HG02840 (cell line): ENCODE measurements around the gene GCSH.
A peak's percentile ranks its signal among the peaks of the same experiment; 100 is the strongest.

Source experiments
- ATAC-seq: cut with Tn5 transposase; IDR thresholded peaks from one replicate; pipeline ENCODE4 v1.9.1; 2021; ENCODE audit warnings: mild to moderate bottlenecking, moderate library complexity, moderate number of reproducible peaks; ENCODE audit not compliant: unreplicated experiment, low FRiP score

The GCSH gene

GRCh38 chr16:81106826-81107503 lies 10.8 kb upstream of the GCSH start:
- no peak for ATAC-seq

GRCh38 chr16:81105946-81106345 lies 9.8 kb upstream of the GCSH start:
- no peak for ATAC-seq

DNA sequence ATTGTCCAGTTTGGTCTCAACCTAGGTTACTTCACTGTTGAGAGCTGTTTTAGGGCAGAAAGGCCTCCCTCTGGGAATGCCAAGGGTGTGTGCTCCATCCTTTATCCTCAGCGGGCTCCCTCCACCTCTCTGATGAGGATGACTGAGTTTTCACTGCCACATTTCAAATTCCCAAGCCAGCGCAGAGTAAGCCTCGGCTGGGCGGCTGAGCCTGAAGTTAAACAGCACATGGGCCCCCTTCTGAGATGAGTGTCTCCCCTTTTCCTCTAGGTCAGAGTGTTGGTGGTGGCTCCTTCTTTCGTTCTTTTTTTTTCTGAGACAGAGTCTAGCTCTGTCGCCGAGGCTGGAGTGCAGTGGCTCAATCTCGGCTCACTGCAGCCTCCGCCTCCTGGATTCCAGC lies 5.5 kb upstream of the GCSH start:
- no peak for ATAC-seq

GRCh38 chr16:81099958-81100357 lies 3.8 kb upstream of the GCSH start:
- ATAC-seq: no peak

DNA sequence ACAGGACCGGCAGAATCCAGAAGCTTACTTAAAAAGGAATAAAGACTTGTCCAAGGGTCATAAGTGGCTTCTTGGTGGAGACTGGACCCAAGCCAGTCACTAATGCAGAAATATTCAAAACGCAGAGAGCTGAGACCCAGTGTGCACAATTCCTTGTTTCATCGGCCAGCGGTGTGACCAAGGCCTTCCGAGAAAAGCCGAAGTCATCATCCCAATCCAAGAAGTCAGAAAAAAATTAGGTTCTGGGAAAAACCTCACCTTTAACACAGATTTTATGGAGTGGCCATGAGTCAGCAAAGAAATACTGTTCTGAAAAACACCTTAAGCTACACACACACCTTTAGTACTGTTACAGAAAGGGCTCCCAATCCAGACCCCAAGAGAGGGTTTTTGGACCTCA lies 1.0 kb upstream of the GCSH start:
- ATAC-seq: no peak

GRCh38 chr16:81096715-81097208 lies 567 bp upstream of the GCSH start:
- ATAC-seq: no peak

DNA sequence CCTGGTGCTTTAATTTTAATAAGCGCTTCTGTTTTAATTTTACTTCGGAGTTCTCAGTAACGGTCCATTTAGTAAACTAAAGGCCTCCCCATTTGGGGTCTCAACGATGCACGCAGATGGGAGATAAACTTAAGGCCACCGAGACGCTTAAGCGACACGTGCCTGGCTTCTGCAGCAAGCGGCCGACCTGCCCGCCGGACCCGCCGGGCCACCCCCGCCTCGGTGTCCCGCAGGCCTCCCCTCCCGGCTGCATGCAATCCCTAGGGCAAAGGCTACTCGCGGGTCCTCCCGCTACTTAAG lies 592 bp downstream of the GCSH start:
- peak; percentile 4 for ATAC-seq

DNA sequence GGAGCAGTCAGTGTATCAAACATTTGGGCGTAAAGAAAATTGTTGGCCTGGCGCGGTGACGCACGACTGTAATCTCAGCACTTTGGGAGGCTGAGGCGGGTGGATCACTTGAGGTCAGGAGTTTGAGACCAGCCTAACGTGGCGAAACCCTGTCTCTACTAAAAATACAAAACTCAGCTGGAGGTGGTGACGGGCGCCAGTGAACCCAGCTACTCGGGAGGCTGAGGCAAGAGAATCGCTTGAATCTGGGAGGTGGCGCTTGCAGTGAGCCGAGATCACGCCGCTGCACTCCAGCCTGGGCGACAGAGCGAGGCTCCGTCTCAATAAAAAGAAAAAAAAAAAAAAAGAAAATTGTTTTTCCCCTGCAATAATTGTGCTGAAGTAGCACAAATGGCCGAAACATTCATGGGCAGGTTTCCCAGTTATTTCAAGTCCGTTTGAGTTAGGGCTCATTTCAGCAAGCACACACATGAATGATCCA lies 1.4 kb downstream of the GCSH start:
- no peak for ATAC-seq

DNA sequence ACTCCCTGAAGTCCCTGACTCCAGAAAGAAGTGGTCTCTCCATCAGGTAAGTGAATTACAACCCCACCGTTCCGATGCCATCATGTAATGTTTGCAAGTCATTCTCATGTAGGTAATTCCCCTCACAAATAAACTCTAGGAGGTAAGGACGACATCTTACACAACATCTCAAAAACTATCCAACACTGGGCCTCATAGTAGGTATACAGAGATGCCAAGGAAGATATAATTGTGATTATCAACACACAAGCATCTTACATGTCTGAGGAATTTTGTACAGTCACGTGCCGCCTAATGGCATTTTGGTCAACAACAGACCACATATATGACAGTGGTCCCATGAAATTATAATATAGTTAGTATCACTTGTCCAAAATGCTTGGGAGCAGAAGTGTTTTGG lies 7.4 kb downstream of the GCSH start:
- no peak for ATAC-seq

DNA sequence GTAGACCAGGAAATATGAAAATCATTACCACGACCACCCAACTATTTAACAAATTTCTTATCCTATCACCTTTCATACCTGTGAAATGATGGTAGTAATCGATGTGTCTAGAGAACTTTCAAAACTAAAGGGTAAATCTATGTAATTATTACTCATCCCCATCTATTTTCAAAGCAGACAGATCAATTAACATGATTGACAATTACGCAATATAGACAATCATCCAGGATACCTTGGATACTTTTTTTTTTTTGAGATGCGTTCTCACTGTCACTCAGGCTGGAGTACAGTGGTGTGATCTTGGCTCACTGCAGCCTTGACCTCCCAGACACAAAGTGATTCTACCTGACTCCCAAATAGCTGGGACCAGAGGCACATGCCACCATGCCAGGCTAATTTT lies 15.2 kb downstream of the GCSH start:
- ATAC-seq: no peak

GRCh38 chr16:81080233-81080632 lies 16.0 kb downstream of the GCSH start:
- no peak for ATAC-seq

DNA sequence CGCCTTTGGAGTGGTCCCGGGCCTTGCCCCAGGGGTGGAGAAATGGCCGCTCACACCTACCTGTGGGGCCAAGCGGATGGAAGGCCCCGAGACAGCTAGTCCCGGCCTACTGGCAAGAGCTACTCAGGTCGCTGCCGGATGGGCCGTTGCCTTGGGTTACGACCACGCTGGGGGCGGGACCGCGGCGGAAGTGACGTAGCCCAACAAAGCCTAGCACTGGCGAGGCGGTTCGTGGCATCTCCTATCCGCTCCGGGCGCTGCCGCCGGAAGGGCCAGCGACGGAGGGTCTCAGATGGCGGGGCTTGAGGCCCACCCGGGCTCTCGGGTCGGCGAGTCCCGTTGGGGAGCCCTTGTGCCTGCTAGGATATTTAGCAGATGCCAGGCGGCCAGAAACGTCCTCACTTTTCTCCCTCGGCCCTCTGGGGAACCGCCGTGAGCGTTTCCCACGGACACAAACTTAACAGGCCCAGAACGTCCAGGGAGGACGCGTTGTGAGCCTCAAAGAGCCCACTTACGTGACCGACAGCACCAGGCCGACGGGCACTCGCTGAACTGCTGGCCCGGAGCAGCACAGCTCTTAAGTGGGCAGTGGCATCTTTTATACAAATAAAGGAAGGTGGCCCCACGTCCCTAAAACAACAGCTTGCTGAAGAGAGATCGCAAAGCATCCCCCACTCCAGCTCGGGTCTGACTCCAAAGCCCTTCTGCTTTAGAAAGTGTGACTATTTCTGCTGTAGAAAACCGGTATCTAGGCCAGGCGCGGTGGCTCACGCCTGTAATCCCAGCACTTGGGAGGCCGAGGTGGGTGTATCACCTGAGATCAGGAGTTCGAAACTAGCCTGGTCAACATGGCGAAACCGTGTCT lies 18.9 kb downstream of the GCSH start, which contains the start of gene C16orf46:
Gene C16orf46, minus strand, starts transcription at position 163 of the 865 bp plus-strand sequence. CDS start 13,283 bp downstream, outside the sequence.
- ATAC-seq: peak; percentile 95

DNA sequence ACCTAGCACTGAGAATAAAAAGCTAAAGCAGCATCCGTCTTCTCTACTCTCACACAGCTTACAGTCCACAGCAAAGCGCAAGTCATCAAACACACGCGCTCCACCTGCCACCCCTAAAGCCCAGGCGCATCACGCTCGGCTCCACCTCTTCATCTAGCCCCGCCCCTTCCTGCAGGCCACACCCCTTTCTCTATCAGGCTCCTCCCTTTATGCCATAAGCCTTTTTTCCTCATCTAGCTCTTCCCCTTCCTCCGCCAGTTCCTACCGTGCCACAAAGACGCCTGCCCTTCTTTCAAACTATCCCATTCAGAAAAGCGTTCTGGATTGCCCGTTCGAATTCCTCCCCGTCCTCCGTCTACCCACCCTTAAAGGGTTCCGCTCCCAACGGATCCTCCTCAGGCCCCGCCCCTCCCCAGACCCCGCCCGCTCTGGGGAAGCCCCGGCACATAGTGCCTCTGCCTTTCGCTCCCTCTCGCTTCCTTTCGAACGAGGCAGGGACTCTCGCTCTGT lies 19.6 kb downstream of the GCSH start:
- peak; percentile 83 for ATAC-seq

DNA sequence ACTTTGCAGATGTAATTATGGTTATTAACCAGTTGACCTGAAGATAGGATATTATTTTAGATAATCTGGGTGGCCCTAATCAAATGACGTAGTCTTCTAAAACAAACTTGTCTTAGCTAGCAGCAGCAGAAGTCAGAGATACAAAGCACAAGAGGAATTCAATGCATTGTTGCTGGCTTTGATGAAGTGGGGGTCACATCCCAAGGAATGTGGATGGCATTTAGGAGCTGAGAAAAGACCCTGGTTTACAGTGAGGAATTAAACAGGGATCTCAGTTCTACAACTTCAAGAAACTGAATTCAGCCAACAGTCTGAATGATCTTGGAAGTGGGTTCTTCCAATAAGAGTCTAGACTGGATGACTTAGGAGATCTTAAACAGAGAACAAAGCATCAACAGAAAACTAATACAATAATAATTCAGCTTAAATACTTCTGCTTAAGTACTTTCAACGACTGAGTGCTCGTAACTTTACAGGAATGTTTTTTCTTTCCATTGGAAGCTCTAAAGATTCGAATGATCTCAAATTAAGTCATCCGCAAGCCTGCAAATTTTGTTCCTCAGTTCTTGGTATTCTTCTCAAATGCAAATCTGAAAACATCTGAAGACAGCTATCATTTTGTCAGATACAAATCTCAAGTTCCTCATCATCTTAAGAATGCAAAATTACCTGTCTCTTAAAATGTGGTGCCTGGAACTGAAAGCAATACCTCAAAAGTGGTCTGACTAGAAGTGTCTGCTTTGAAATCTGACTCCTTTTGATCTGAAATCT lies 22.4 kb downstream of the GCSH start:
- ATAC-seq: no peak

GRCh38 chr16:81071805-81072204 lies 24.4 kb downstream of the GCSH start:
- ATAC-seq: no peak

GRCh38 chr16:81070979-81071378 lies 25.2 kb downstream of the GCSH start:
- no peak for ATAC-seq

- no peak for ATAC-seq
Measured at GRCh38 chr16:81069063-81069462, 27.1 kb downstream of the GCSH start.

GRCh38 chr16:81067166-81067565 lies 29.0 kb downstream of the GCSH start:
- no peak for ATAC-seq

DNA sequence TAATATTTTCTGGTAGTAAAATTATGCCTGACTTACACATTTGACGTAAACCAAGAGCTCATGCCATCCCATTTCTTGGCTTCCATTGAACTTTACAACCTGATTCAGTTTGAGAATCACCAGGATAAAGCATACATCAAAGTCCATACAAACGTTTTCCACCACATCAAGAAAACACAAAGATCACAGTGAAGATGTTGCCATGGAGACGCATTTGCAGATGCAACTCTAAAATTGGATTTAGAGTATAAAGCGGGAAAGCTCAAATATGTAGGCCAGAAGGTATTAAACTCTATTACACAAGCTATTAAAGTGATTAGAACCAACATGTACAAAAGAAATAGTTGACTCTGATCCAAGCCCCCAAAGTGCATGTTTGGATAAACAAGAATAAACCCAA lies 29.5 kb downstream of the GCSH start:
- no peak for ATAC-seq

- ATAC-seq: no peak
Measured at GRCh38 chr16:81061871-81062608, 34.2 kb downstream of the GCSH start.
